ENCODE data around the gene TLE2. TPM values are rescaled to one million over a fixed set of nuclear protein-coding genes. Genes with fewer than 3 reads are reported as not detected.

Gene TLE2
- total RNA-seq, 1 experiment from 2014 or later = 3.1 TPM

DNA sequence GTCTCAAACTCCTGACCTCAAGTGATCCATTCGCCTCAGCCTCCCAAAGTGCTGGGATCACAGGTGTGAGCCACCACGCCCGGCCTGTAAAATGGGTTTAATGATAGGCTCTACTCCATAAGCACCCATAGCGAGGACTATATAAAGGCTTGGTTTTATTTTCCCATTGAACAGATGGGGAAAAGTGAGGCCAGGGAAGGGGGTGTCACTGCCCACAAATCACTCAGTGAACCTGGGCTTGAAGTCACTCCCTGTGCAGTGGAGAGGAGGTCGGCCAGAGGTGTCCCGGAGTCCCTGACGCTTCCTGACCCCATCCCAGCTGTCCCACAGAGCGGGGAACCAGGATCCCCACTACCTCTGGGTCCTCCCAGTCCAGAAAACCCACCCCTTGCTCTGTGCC lies 14.9 kb downstream of the TLE2 start:
- H3K27ac ChIP-seq (ENCODE audit: insufficient read length, low read depth, low read length) = no peak overlapping the region
- whole genome bisulfite sequencing (ENCODE audit: extremely low coverage, insufficient read length, low lambda C conversion rate) = no CpG with 5 or more reads among the region's 8 CpGs
- H3T11ph ChIP-seq (ENCODE audit: low read length) = no peak overlapping the region
- no peak overlapping the region for H3K4me2 ChIP-seq (ENCODE audit: insufficient read depth, insufficient read length, low read length)
- H3K18ac ChIP-seq (ENCODE audit: insufficient read length, low read depth, low read length) = no peak overlapping the region
- Mint-ChIP-seq H3K4me1 (peaks cover 3 to 18% of the 10 kb centered on the region in 2 experiments; a peak in 2 of 4 replicates), H3K4me3 (no peak overlapping the region), H3K9me3 (no peaks in the 10 kb centered on the region), H3K27me3 (ENCODE audit: low read depth) (peaks cover 6% of the 10 kb centered on the region), H3K27ac (no peak overlapping the region), H3K36me3 (ENCODE audit: insufficient read depth in 1 of 3, low read depth in 3 of 3) (no peaks in the 10 kb centered on the region)
- H2BK15ac ChIP-seq (ENCODE audit: low read depth, low read length) = no peak overlapping the region
- DNase-seq = no peak
- H2AK5ac ChIP-seq (ENCODE audit: insufficient read length, low read length) = no peak overlapping the region
- H4K91ac ChIP-seq (ENCODE audit: insufficient read length, low read depth, low read length) = no peak overlapping the region
- TF ChIP-seq, protein P1, sequence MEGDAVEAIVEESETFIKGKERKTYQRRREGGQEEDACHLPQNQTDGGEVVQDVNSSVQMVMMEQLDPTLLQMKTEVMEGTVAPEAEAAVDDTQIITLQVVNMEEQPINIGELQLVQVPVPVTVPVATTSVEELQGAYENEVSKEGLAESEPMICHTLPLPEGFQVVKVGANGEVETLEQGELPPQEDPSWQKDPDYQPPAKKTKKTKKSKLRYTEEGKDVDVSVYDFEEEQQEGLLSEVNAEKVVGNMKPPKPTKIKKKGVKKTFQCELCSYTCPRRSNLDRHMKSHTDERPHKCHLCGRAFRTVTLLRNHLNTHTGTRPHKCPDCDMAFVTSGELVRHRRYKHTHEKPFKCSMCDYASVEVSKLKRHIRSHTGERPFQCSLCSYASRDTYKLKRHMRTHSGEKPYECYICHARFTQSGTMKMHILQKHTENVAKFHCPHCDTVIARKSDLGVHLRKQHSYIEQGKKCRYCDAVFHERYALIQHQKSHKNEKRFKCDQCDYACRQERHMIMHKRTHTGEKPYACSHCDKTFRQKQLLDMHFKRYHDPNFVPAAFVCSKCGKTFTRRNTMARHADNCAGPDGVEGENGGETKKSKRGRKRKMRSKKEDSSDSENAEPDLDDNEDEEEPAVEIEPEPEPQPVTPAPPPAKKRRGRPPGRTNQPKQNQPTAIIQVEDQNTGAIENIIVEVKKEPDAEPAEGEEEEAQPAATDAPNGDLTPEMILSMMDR (conservative IDR thresholded peaks at IDR 0.05) = no peak
- no peak overlapping the region for H4K8ac ChIP-seq (replicated peaks; ENCODE audit: insufficient read length, low read depth, low read length)
- no peak overlapping the region for H3K9ac ChIP-seq (ENCODE audit: extremely low read depth, insufficient read length, low read length)
- no peak overlapping the region for H3K23ac ChIP-seq (ENCODE audit: insufficient read length, low read depth, low read length)
- no peaks in the 10 kb centered on the region for H3K4me1 ChIP-seq (ENCODE audit: insufficient read depth, low read length)
- H3K79me1 ChIP-seq (ENCODE audit: insufficient read depth, low read depth, low read length, poor library complexity, severe bottlenecking) = no peaks in the 10 kb centered on the region
- no peak overlapping the region for H4K5ac ChIP-seq (ENCODE audit: insufficient read length, low read depth, low read length)
- no peak overlapping the region for H3K14ac ChIP-seq (ENCODE audit: insufficient read depth, low read length)
- H2AFZ ChIP-seq (ENCODE audit: low read length) = no peak overlapping the region
- H2BK5ac ChIP-seq (ENCODE audit: insufficient read length, low read length) = no peak overlapping the region
- no peaks in the 10 kb centered on the region for H4K20me1 ChIP-seq (ENCODE audit: control insufficient read depth, insufficient read depth, insufficient read length)
- no peak overlapping the region for H2BK120ac ChIP-seq (ENCODE audit: low read depth, low read length, poor library complexity, severe bottlenecking)
- no peak overlapping the region for H3K4ac ChIP-seq (ENCODE audit: low read depth, low read length)
- H3K79me2 ChIP-seq (ENCODE audit: insufficient read depth, low read length) = no peaks in the 10 kb centered on the region
- H3K56ac ChIP-seq (ENCODE audit: insufficient read length, low read depth, low read length) = no peak overlapping the region
- no peaks in the 10 kb centered on the region for H3K27me3 ChIP-seq (ENCODE audit: insufficient read depth, low read length)
- H2BK20ac ChIP-seq (ENCODE audit: low read depth, low read length, poor library complexity, severe bottlenecking) = no peak overlapping the region
- no peaks in the 10 kb centered on the region for H3K9me3 ChIP-seq (ENCODE audit: control insufficient read depth, low read depth, low read length)
- H2BK12ac ChIP-seq (ENCODE audit: insufficient read length, low read depth, low read length) = no peak overlapping the region
- H3K23me2 ChIP-seq (ENCODE audit: insufficient read length, low read depth, low read length, poor library complexity, severe bottlenecking) = peaks cover 2% of the 10 kb centered on the region

Measured in H9 (cell line).